ENCODE results near the gene STX10.

The STX10 gene

DNA sequence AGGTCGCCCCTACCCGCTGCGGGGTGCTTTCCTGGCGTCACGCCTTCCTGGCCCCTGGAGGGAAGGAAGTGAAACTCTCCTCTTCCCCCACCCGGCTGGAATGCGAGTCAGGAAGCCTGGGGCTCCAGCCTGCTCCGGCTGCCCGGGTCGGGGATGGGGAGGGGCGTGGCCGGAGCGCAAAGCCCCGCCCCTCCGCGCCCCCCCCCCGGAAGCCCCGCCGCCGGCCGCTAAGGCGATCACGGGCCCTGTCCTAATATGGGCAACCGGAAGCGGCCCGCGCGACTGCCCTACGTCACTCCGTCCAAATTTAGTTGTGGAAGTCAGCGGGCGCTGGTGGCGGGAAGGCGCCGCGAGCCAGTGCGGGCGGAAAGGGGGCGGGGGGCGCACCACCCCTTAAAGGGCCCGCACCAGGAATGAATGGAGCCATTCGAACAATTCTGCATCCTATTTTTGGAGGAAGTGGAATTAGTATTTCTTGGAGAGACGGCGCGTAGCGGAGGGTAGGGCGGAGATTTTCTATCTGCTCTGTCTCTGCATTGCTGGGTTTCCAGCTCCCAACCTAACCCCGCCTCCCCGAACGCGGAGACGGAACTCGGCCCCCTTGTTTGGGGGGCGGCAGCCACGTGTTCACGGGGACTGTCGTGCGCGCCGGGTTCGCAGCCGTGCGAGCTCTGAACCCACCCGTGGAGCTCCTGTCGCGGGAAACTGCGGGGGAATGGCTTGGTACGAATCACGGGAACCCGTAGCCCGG, 1.6 kb upstream of the STX10 start:
- TF ChIP-seq, protein P1, sequence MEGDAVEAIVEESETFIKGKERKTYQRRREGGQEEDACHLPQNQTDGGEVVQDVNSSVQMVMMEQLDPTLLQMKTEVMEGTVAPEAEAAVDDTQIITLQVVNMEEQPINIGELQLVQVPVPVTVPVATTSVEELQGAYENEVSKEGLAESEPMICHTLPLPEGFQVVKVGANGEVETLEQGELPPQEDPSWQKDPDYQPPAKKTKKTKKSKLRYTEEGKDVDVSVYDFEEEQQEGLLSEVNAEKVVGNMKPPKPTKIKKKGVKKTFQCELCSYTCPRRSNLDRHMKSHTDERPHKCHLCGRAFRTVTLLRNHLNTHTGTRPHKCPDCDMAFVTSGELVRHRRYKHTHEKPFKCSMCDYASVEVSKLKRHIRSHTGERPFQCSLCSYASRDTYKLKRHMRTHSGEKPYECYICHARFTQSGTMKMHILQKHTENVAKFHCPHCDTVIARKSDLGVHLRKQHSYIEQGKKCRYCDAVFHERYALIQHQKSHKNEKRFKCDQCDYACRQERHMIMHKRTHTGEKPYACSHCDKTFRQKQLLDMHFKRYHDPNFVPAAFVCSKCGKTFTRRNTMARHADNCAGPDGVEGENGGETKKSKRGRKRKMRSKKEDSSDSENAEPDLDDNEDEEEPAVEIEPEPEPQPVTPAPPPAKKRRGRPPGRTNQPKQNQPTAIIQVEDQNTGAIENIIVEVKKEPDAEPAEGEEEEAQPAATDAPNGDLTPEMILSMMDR (IDR thresholded peaks at IDR 0.05) = no peak
- H3K4me3 ChIP-seq = peak overlapping the region; percentile 93
- peak; percentile 99 for DNase-seq (ENCODE audit: low spot score)
- H3K27ac ChIP-seq = peak overlapping the region; percentile 99 to 100

DNA sequence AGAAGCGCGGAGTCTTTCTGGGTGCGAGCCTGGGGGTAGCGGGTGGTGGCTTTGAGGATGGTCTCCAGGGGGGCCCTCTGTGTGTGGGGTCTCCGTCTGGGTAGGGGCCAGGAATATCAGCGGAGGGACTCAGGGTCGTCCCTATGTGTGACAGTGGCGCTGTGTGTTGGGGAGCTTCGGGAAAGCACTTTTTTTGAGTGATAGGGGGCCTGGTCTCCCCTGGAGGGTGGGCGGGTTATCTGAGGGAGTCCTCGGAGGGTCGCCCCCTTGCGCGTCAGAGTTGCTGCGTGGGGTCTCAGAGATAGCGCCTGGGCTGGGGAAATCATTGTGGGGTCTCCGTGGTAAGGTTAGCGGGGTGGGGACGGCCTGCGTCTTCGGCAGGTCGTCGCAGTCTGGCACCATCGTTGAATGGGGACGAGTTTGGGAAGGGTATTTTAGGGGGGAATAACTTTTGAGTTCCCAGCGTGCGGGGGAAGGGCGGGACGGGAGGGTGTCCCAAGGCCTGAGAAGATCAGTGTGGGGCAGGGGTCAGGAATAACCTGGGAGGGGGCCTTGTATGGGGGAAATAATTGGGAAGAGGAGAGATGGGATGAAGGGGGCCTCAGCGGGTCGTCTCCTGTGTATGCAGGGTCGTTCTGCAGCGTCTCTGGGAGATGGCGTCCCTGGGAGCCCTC, 893 bp upstream of the STX10 start:
- TF ChIP-seq, protein P1 (IDR thresholded peaks at IDR 0.05) = no peak
- peak overlapping the region; percentile 99 to 100 for H3K27ac ChIP-seq
- peak; percentile 87 for DNase-seq (ENCODE audit: low spot score)
- peak overlapping the region; percentile 93 for H3K4me3 ChIP-seq

DNA sequence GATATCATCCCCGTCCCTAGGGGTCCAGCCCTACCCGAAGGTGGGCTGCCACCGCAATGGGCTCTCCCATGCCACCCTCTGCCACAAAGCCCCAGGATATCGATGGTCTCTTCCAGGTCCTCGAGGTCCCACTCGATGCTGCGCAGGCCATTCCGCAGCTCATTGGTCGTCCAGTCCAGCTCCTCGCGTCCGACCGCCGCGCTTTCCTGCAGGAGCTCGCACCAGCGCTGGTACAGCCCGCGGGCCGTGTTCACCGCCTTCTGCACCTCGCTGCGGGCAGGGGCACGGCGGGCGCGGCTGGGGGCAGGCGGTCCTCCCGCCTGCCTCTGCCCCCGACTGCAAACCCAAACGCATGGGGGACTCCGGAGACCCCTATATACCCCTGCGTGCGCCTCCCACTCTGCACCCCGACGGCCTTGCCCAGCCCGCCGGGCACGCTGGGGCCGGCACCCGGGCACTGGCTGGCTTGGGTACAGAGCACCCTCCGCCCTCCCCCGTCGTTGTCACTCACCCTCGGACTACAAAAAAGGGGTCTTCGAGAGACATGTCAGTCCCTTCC, 468 bp downstream of the STX10 start:
- peak overlapping the region; percentile 93 for H3K4me3 ChIP-seq
- TF ChIP-seq, protein P1 (IDR thresholded peaks at IDR 0.05) = no peak
- no peak for DNase-seq (ENCODE audit: low spot score)
- H3K27ac ChIP-seq = peak overlapping the region; percentile 99 to 100

DNA sequence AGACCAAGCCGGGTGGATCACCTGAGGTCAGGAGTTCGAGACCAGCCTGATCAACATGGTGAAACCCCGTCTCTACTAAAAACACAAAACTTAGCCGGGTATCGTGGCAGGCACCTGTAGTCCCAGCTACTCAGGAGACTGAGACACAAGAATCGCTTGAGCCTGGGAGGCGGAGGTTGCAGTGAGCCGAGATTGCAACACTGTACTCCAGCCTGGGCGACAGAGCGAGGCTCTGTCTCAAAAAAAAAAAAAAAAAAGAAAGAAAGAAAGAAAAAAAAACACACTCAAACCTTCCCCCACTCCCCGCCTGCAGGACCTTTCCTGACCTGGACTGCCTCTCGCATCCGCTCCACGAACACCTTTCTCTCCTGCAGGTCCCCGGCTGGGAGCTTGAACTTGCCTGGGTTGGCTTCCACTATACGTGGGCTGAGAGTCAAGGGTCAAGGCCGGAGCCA, 975 bp downstream of the STX10 start:
- Histone ChIP-seq H3K27ac (peak overlapping the region in 1 of 2 donors; percentile 100), H3K4me3 (peak overlapping the region; percentile 93)
- peak; percentile 78 for DNase-seq (ENCODE audit: low spot score)

DNA sequence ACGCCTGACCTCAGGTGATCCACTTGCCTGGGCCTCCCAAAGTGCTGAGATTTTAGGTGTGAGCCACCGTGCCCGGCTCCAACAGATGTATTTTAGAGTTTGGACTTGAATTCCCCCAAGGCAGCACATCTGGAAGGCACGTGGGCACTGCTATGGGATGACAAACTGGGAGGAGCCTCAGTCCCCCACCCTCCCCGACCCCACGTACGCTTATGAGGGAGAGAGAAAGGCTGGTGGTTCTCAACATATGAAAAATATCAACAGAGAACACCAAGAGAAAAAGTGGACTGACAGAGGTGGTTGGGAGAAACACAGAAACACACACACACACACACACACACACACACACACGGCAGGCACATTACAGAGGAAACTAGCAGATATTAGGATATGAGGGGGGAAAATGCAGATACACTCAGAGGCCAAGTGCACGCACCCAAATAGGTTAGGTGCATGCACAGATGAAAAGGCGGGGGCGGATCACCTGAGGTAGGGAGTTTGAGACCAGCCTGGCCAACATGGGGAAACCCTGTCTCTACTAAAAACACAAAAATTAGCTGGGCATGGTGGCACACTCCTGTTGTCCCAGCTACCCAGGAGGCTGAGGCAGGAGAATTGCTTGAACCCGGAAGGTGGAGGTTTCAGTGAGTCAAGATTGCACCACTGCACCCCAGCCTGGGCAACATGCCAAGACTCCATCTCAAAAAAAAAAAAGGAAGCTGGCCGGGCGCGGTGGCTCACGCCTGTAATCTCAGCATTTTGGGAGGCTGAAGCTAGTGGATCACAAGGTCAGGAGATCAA, 3.2 kb downstream of the STX10 start:
- TF ChIP-seq, protein P1 (IDR thresholded peaks at IDR 0.05) = no peak
- Histone ChIP-seq H3K27ac (peak overlapping the region in 1 of 2 donors; percentile 45), H3K4me3 (no peak overlapping the region)
- no peak for DNase-seq (ENCODE audit: low spot score)

DNA sequence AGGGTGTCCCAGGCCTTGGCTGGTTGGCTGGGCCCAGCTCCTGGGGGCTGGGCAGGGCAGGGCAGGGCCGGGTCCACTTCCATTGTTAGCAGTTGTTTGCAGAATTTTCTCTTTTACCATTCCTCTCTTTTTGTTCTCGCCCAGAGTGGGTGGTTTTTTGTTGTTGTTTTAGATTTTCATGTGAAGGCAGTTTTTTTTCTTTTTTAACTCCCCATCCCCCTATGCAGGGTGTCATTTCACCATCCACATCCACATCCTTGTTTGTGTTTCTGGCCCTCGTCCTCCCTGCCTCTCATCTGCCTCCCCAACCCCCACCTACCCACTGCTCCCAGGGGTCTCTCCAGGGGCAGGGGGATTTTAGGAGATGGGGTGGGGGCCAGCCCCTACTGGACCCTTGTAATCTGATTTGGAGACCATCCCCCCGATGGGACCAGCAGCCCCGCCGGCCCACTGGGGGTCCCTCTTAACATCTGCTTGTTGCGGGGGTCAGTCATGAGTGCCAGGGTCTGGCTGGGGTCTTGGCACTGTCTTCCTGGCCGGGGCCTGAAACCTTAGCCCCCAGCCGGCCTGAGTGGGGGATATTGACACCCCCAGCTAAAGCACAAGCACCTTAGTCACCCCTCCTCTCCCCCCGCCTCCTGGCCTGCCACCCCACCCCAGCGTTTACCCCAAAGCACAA, 10.4 kb downstream of the STX10 start:
- Histone ChIP-seq H3K27ac (no peak overlapping the region), H3K4me3 (no peak overlapping the region)
- DNase-seq (ENCODE audit: low spot score) = no peak
- TF ChIP-seq, protein P1 (IDR thresholded peaks at IDR 0.05) = no peak

DNA sequence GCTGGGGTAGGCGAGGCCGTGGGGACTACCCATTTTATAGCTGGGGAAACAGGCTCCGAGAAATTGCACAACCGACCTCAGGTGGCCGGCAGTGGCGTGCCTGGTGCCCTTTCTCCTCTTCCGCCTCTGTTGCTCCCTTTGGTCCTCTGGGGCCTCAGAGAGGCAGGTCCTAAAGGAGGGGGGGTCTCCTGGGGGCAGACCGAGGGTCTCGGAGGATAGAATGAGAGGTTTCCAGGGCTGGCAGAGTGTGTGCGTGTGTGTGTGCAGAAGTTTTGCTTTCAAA, 11.3 kb downstream of the STX10 start:
- TF ChIP-seq, protein P1 (IDR thresholded peaks at IDR 0.05) = no peak
- Histone ChIP-seq H3K27ac (no peak overlapping the region), H3K4me3 (no peak overlapping the region)
- no peak for DNase-seq (ENCODE audit: low spot score)
